Measurements from ENCODE around the gene PRKD1.

GRCh38 chr14:29925736-29926135 is 1.9 kb downstream of the PRKD1 start:
- TF ChIP-seq CTCF (IDR thresholded peaks at IDR 0.05; ENCODE audit: low read depth, low read length, poor library complexity, severe bottlenecking), result no peak
- TF ChIP-seq EZH2phosphoT487 (IDR thresholded peaks at IDR 0.05; ENCODE audit: borderline replicate concordance, low read length), result no peak
